ENCODE measurements around the gene HIVEP3. TPM values are rescaled to one million over a fixed set of nuclear protein-coding genes. Genes with fewer than 3 reads are reported as not detected.

HIVEP3 gene
- polyA plus RNA-seq, 1 of the 3 experiments (the other 2 are of a cell fraction) = 6.4 TPM

DNA sequence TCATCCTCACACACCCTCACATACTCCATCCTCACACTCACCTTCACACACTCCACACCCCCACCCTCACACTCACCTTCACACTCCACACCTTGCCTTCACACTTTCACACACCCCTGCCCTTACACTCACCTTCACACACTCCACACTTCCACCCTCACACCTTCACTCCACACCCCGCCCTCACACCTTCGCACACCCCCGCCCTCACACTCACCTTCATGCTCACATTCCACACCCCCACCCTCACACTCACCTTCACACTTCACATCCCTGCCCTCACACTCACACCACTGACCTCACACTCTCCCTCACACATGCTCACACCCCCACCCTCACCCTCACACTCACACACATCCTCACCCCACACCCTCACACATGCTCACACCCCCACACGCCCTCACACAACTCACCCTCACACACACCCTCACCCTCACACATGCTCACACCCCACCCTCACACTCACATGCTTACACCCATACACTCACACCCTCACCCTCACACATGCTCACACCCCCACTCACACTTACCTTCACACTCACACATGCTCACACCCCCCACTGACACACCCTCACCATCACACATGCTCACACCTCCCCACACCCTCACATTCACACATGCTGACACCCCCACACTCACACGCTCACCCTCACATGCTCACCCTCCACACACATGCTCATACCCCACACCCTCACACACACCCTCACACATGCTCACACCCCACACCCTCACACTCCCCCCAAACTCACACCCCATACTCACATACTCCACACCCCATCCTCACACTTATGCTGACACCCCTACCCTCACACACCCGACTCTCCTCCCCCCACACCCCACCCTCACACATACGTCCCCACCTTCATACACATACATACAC is 389.8 kb downstream of the HIVEP3 start:
- Histone ChIP-seq H4K20me1 (ENCODE audit: insufficient read depth) (no peaks in the 10 kb centered on the region), H3K9ac (no peak overlapping the region), H3K79me2 (ENCODE audit: insufficient read depth) (no peaks in the 10 kb centered on the region), H3K4me1 (ENCODE audit: control insufficient read depth in 1 of 2, insufficient read depth in 2 of 2, low read depth in 1 of 2, low read length in 1 of 2) (no peaks in the 10 kb centered on the region), H3K27ac (ENCODE audit: low read depth in 2 of 2, low read length in 1 of 2) (no peak overlapping the region), H3K4me2 (no peak overlapping the region), H2AFZ (ENCODE audit: low read depth) (no peak overlapping the region), H3K36me3 (replicated peaks in 1 of 2; ENCODE audit: control insufficient read depth in 1 of 2, insufficient read depth in 2 of 2, low read length in 1 of 2) (no peaks in the 10 kb centered on the region), H3K27me3 (ENCODE audit: insufficient read depth) (no peaks in the 10 kb centered on the region), H3K9me3 (no peaks in the 10 kb centered on the region), H3F3A (replicated peaks; ENCODE audit: insufficient read depth) (no peaks in the 10 kb centered on the region), H3K9me2 (no peaks in the 10 kb centered on the region), H3K4me3 (ENCODE audit: low read depth in 2 of 2, low read length in 1 of 2) (no peak overlapping the region)
- ChIA-PET POLR2A (no interaction called here), CTCF (no interaction called here)
- DNase-seq = no peak
- no peak for TF ChIP-seq NFIC (IDR thresholded peaks at IDR 0.05; ENCODE audit: borderline replicate concordance)
- no peak for TF ChIP-seq FOXJ3 (CRISPR knock-in tag; IDR thresholded peaks at IDR 0.05)
- TF ChIP-seq, protein P1, sequence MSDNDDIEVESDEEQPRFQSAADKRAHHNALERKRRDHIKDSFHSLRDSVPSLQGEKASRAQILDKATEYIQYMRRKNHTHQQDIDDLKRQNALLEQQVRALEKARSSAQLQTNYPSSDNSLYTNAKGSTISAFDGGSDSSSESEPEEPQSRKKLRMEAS (IDR thresholded peaks at IDR 0.05; ENCODE audit: low read depth) = no peak
- no peak for TF ChIP-seq RAD21 (IDR thresholded peaks at IDR 0.05; ENCODE audit: low read length)
- TF ChIP-seq SMC3 (IDR thresholded peaks at IDR 0.05; ENCODE audit: low read depth, low read length) = no peak
- TF ChIP-seq GABPA (IDR thresholded peaks at IDR 0.05; ENCODE audit: low read depth) = no peak
- TF ChIP-seq RFX5 (IDR thresholded peaks at IDR 0.05; ENCODE audit: low read length) = no peak
- TF ChIP-seq, protein P2, sequence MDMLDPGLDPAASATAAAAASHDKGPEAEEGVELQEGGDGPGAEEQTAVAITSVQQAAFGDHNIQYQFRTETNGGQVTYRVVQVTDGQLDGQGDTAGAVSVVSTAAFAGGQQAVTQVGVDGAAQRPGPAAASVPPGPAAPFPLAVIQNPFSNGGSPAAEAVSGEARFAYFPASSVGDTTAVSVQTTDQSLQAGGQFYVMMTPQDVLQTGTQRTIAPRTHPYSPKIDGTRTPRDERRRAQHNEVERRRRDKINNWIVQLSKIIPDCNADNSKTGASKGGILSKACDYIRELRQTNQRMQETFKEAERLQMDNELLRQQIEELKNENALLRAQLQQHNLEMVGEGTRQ (IDR thresholded peaks at IDR 0.05; ENCODE audit: borderline replicate concordance, low read depth, low read length) = no peak
- TF ChIP-seq MXI1 (IDR thresholded peaks at IDR 0.05; ENCODE audit: low read depth, low read length) = no peak
- TF ChIP-seq POLR2AphosphoS5 (IDR thresholded peaks at IDR 0.05; ENCODE audit: low read depth, low read length) = no peak
- TF ChIP-seq RXRA (IDR thresholded peaks at IDR 0.05; ENCODE audit: borderline replicate concordance, low read depth) = no peak
- TF ChIP-seq, protein P3, sequence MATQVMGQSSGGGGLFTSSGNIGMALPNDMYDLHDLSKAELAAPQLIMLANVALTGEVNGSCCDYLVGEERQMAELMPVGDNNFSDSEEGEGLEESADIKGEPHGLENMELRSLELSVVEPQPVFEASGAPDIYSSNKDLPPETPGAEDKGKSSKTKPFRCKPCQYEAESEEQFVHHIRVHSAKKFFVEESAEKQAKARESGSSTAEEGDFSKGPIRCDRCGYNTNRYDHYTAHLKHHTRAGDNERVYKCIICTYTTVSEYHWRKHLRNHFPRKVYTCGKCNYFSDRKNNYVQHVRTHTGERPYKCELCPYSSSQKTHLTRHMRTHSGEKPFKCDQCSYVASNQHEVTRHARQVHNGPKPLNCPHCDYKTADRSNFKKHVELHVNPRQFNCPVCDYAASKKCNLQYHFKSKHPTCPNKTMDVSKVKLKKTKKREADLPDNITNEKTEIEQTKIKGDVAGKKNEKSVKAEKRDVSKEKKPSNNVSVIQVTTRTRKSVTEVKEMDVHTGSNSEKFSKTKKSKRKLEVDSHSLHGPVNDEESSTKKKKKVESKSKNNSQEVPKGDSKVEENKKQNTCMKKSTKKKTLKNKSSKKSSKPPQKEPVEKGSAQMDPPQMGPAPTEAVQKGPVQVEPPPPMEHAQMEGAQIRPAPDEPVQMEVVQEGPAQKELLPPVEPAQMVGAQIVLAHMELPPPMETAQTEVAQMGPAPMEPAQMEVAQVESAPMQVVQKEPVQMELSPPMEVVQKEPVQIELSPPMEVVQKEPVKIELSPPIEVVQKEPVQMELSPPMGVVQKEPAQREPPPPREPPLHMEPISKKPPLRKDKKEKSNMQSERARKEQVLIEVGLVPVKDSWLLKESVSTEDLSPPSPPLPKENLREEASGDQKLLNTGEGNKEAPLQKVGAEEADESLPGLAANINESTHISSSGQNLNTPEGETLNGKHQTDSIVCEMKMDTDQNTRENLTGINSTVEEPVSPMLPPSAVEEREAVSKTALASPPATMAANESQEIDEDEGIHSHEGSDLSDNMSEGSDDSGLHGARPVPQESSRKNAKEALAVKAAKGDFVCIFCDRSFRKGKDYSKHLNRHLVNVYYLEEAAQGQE (IDR thresholded peaks at IDR 0.05; ENCODE audit: low read depth, low read length) = no peak
- TF ChIP-seq GATA2 (CRISPR knock-in tag; IDR thresholded peaks at IDR 0.05) = no peak
- TF ChIP-seq NRF1 (IDR thresholded peaks at IDR 0.05; ENCODE audit: low read depth, low read length) = no peak
- TF ChIP-seq EP300 (IDR thresholded peaks at IDR 0.05; ENCODE audit: borderline replicate concordance in 1 of 2, low read depth in 1 of 2, low read length in 1 of 2) = no peak
- TF ChIP-seq, protein P4, sequence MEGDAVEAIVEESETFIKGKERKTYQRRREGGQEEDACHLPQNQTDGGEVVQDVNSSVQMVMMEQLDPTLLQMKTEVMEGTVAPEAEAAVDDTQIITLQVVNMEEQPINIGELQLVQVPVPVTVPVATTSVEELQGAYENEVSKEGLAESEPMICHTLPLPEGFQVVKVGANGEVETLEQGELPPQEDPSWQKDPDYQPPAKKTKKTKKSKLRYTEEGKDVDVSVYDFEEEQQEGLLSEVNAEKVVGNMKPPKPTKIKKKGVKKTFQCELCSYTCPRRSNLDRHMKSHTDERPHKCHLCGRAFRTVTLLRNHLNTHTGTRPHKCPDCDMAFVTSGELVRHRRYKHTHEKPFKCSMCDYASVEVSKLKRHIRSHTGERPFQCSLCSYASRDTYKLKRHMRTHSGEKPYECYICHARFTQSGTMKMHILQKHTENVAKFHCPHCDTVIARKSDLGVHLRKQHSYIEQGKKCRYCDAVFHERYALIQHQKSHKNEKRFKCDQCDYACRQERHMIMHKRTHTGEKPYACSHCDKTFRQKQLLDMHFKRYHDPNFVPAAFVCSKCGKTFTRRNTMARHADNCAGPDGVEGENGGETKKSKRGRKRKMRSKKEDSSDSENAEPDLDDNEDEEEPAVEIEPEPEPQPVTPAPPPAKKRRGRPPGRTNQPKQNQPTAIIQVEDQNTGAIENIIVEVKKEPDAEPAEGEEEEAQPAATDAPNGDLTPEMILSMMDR (IDR thresholded peaks at IDR 0.05) = no peak
- no peak for TF ChIP-seq FOXM1 (IDR thresholded peaks at IDR 0.05; ENCODE audit: low read depth)
- TF ChIP-seq SIN3A (IDR thresholded peaks at IDR 0.05; ENCODE audit: borderline replicate concordance, low read depth, low read length) = no peak
- TF ChIP-seq TEAD4 (IDR thresholded peaks at IDR 0.05; ENCODE audit: borderline replicate concordance, insufficient read depth) = no peak
- no peak for TF ChIP-seq MEF2A (IDR thresholded peaks at IDR 0.05; ENCODE audit: borderline replicate concordance, low read depth)
- WGBS (ENCODE audit: low lambda C conversion rate) = 74% methylated on average over 7 of the region's 7 CpGs
